Measurements from ENCODE around the gene SH3RF3.

- no peak for TF ChIP-seq GATA2 (IDR thresholded peaks at IDR 0.05; ENCODE audit: low read depth, low read length)
- no peak for TF ChIP-seq GATA3 (IDR thresholded peaks at IDR 0.05; ENCODE audit: low read depth, low read length)
Observed at GRCh38 chr2:109514857-109515256, 385.9 kb downstream of the SH3RF3 start.
